ENCODE measurements around the gene DENND1A. TPM values are rescaled to one million over a fixed set of nuclear protein-coding genes. Genes with fewer than 3 reads are reported as not detected.

The DENND1A gene
- total and polyA plus RNA-seq, 2 of the 13 experiments (the other 11 are each of a cell fraction or from before 2014, with no cell fraction given), result 14.8 to 30.1 TPM

GRCh38 chr9:123360161-123361085 is 569.5 kb downstream of the DENND1A start (continued):
- TF ChIP-seq, protein P1, sequence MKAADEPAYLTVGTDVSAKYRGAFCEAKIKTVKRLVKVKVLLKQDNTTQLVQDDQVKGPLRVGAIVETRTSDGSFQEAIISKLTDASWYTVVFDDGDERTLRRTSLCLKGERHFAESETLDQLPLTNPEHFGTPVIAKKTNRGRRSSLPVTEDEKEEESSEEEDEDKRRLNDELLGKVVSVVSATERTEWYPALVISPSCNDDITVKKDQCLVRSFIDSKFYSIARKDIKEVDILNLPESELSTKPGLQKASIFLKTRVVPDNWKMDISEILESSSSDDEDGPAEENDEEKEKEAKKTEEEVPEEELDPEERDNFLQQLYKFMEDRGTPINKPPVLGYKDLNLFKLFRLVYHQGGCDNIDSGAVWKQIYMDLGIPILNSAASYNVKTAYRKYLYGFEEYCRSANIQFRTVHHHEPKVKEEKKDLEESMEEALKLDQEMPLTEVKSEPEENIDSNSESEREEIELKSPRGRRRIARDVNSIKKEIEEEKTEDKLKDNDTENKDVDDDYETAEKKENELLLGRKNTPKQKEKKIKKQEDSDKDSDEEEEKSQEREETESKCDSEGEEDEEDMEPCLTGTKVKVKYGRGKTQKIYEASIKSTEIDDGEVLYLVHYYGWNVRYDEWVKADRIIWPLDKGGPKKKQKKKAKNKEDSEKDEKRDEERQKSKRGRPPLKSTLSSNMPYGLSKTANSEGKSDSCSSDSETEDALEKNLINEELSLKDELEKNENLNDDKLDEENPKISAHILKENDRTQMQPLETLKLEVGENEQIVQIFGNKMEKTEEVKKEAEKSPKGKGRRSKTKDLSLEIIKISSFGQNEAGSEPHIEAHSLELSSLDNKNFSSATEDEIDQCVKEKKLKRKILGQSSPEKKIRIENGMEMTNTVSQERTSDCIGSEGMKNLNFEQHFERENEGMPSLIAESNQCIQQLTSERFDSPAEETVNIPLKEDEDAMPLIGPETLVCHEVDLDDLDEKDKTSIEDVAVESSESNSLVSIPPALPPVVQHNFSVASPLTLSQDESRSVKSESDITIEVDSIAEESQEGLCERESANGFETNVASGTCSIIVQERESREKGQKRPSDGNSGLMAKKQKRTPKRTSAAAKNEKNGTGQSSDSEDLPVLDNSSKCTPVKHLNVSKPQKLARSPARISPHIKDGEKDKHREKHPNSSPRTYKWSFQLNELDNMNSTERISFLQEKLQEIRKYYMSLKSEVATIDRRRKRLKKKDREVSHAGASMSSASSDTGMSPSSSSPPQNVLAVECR (CRISPR knock-in tag; IDR thresholded peaks at IDR 0.05; ENCODE audit: borderline replicate concordance), result peak; percentile 66; the same call in 1 of the 2 replicates
- TF ChIP-seq KLF13 (CRISPR knock-in tag; IDR thresholded peaks at IDR 0.05) (no peak), ZNF574 (CRISPR knock-in tag; IDR thresholded peaks at IDR 0.05) (peak; percentile 55), RCOR2 (CRISPR knock-in tag; IDR thresholded peaks at IDR 0.05) (peak; percentile 82; the same call in 1 of the 2 replicates), ZBTB7B (CRISPR knock-in tag; IDR thresholded peaks at IDR 0.05) (peak; percentile 54; the same call in 1 of the 2 replicates), ZNF704 (CRISPR knock-in tag; IDR thresholded peaks at IDR 0.05; ENCODE audit: borderline replicate concordance) (no peak), PLSCR1 (CRISPR knock-in tag; IDR thresholded peaks at IDR 0.05; ENCODE audit: borderline replicate concordance) (no peak), POLR2AphosphoS2 (IDR thresholded peaks at IDR 0.05; ENCODE audit: low read depth, low read length) (no peak), ZNF121 (CRISPR knock-in tag; IDR thresholded peaks at IDR 0.05) (peak; percentile 88), IKZF5 (CRISPR knock-in tag; IDR thresholded peaks at IDR 0.05) (peak; percentile 71; the same call in 1 of the 2 replicates), KLF12 (CRISPR knock-in tag; IDR thresholded peaks at IDR 0.05; ENCODE audit: borderline replicate concordance) (peak; percentile 79; the same call in 1 of the 2 replicates), PPARG (CRISPR knock-in tag; conservative IDR thresholded peaks at IDR 0.05) (peak; percentile 81), MAX (IDR thresholded peaks at IDR 0.05) (peak; percentile 37; the same call in 1 of the 2 replicates), ZMYM4 (CRISPR knock-in tag; IDR thresholded peaks at IDR 0.05) (peak; percentile 56; the same call in 1 of the 2 replicates), KLF9 (CRISPR knock-in tag; IDR thresholded peaks at IDR 0.05; ENCODE audit: low read depth) (0 out of 2 replicates have a peak, but pooled peaks have one; percentile 17), CHD4 (IDR thresholded peaks at IDR 0.05; ENCODE audit: borderline replicate concordance, low read length) (0 out of 2 replicates have a peak, but pooled peaks have one; percentile 38), FOXO1 (CRISPR knock-in tag; IDR thresholded peaks at IDR 0.05) (peak; percentile 48; the same call in 1 of the 2 replicates)
